CD14-positive monocyte (primary cell): ENCODE data around the gene GOLPH3L. TPM values are rescaled to one million over a fixed set of nuclear protein-coding genes. Genes with fewer than 3 reads are reported as not detected.
"Not testable (repeated sequence)": the region's sequence is repeated elsewhere in the genome, so short reads cannot be mapped to it uniquely, and the experiment has no call there.

Experiments
- DNase-seq, 3 donors: peaks; one replicate each; pipeline ENCODE4 v3.0.0-alpha.2; 2011 to 2022
- H2AFZ ChIP-seq: 2 replicates; pipeline ENCODE4 v1.6.0; 2012; ENCODE audit warnings: mild to moderate bottlenecking, low read depth, low read length, inconsistent platforms; ENCODE audit not compliant: insufficient read depth, poor library complexity, severe bottlenecking
- H3K27ac ChIP-seq, 2 donors: 1 replicate in 1 of 2; 2 replicates in 1 of 2; pipeline ENCODE4 v1.5.1; 2012 to 2013; ENCODE audit warnings: low read length in 2 of 2, control low read depth in 1 of 2, inconsistent platforms in 1 of 2, low read depth in 1 of 2, mild to moderate bottlenecking in 1 of 2
- H3K27me3 ChIP-seq, 2 donors: one replicate each; pipeline versions ENCODE4 v1.6.0 to v1.6.1; 2011 to 2013; ENCODE audit warnings: low read length in 2 of 2; ENCODE audit not compliant: control insufficient read depth in 2 of 2, insufficient read depth in 2 of 2
- H3K36me3 ChIP-seq, 2 donors: replicated peaks in 1 of 2; 1 replicate in 1 of 2; 2 replicates in 1 of 2; pipeline versions ENCODE4 v1.5.1 to v1.6.1; 2012 to 2013; ENCODE audit warnings: low read length in 2 of 2, control low read depth in 1 of 2, inconsistent platforms in 1 of 2, mild to moderate bottlenecking in 1 of 2; ENCODE audit not compliant: insufficient read depth in 2 of 2, control insufficient read depth in 1 of 2
- H3K4me1 ChIP-seq, 2 donors: 1 replicate in 1 of 2; 2 replicates in 1 of 2; pipeline versions ENCODE4 v1.5.1 to v1.6.1; 2012 to 2013; ENCODE audit warnings: low read length in 2 of 2, control low read depth in 1 of 2, inconsistent platforms in 1 of 2, mild to moderate bottlenecking in 1 of 2, moderate library complexity in 1 of 2; ENCODE audit not compliant: insufficient read depth in 2 of 2, control insufficient read depth in 1 of 2
- H3K4me2 ChIP-seq: replicated peaks from 2 replicates; pipeline ENCODE3; 2012; ENCODE audit warnings: low read length, moderate library complexity, mild to moderate bottlenecking; ENCODE audit not compliant: poor library complexity, severe bottlenecking; ENCODE audit errors: extremely low read depth
- H3K4me3 ChIP-seq, 3 experiments: fragments of 200-600 bp in 1 of 3; sonication (generic) in 1 of 3; replicated peaks in 1 of 3; 1 replicate in 2 of 3; 2 replicates in 1 of 3; pipeline ENCODE4 v1.5.1; 2011 to 2013; ENCODE audit warnings: low read length in 3 of 3, mild to moderate bottlenecking in 3 of 3, control low read depth in 2 of 3, low read depth in 2 of 3, inconsistent platforms in 1 of 3, moderate library complexity in 1 of 3
- H3K79me2 ChIP-seq: 2 replicates; pipeline ENCODE4 v1.6.0; 2012; ENCODE audit warnings: mild to moderate bottlenecking, control low read depth, inconsistent platforms, low read length, moderate library complexity; ENCODE audit not compliant: insufficient read depth
- H3K9ac ChIP-seq: 2 replicates; pipeline ENCODE4 v1.6.0; 2017; ENCODE audit warnings: low read length, mild to moderate bottlenecking; ENCODE audit not compliant: insufficient read depth, poor library complexity, severe bottlenecking
- H3K9me3 ChIP-seq, 2 donors: replicated peaks in 1 of 2; 1 replicate in 1 of 2; 2 replicates in 1 of 2; pipeline versions ENCODE4 v1.5.1 to v1.6.1; 2012 to 2013; ENCODE audit warnings: low read length in 2 of 2, control low read depth in 1 of 2; ENCODE audit not compliant: control insufficient read depth in 1 of 2, insufficient read depth in 1 of 2
- H4K20me1 ChIP-seq: 2 replicates; pipeline ENCODE4 v1.6.0; 2012; ENCODE audit warnings: mild to moderate bottlenecking, low read length, control low read depth, moderate library complexity; ENCODE audit not compliant: insufficient read depth
- H3K27ac Mint-ChIP-seq, 7 donors: one replicate each; pipeline ENCODE4 v1.8.0; 2020; ENCODE audit warnings: mild to moderate bottlenecking in 7 of 7, mixed read lengths in 7 of 7, moderate library complexity in 6 of 7, inconsistent platforms in 2 of 7
- H3K27me3 Mint-ChIP-seq, 3 donors: one replicate each; pipeline ENCODE4 v1.8.0; 2021 to 2022; ENCODE audit warnings: low read depth in 3 of 3, mild to moderate bottlenecking in 3 of 3, mixed read lengths in 3 of 3, moderate library complexity in 3 of 3, inconsistent platforms in 1 of 3
- H3K36me3 Mint-ChIP-seq, 2 donors: one replicate each; pipeline ENCODE4 v1.8.0; 2020; ENCODE audit warnings: mixed read lengths in 2 of 2, inconsistent platforms in 1 of 2, mild to moderate bottlenecking in 1 of 2
- H3K4me1 Mint-ChIP-seq: one replicate; pipeline ENCODE4 v1.8.0; 2020; ENCODE audit warnings: mild to moderate bottlenecking, mixed read lengths
- H3K4me3 Mint-ChIP-seq, 2 donors: one replicate each; pipeline ENCODE4 v1.8.0; 2020; ENCODE audit warnings: mild to moderate bottlenecking in 2 of 2, mixed read lengths in 2 of 2, moderate library complexity in 1 of 2
- H3K9me3 Mint-ChIP-seq, 7 donors: one replicate each; pipeline ENCODE4 v1.8.0; 2020 to 2022; ENCODE audit warnings: mixed read lengths in 7 of 7, mild to moderate bottlenecking in 6 of 7, moderate library complexity in 6 of 7, inconsistent platforms in 2 of 7
- WGBS: methylation state at CpG from one replicate; pipeline ENCODE4 v1.1.5; 2013; ENCODE audit warnings: missing lambda C conversion rate; ENCODE audit not compliant: insufficient coverage; 5-methylcytosine and 5-hydroxymethylcytosine counted together
- intact Hi-C, 2 donors: fragments of 100-400 bp; cut with micrococcal nuclease; formaldehyde crosslinking; loops; one replicate each; pipeline versions ENCODE4 v1.15.0 to v1.15.1; 2023
- polyA plus RNA-seq, 3 donors: library from polyadenylated mRNA; depleted of rRNA in 1 of 3; unstranded in 2 of 3; stranded (reverse) in 1 of 3; fragments of 300-500 nt in 2 of 3; fragments of >200 nt in 1 of 3; fragmentation: Illumina TruSeq in 2 of 3; gene quantifications; 1 replicate in 2 of 3; 2 replicates in 1 of 3; pipeline ENCODE4 v1.2.3, GENCODE V29; 2012 to 2021

Gene GOLPH3L
- polyA plus RNA-seq, 3 donors, result 1.5 to 9.7 (median 4.7) TPM

DNA sequence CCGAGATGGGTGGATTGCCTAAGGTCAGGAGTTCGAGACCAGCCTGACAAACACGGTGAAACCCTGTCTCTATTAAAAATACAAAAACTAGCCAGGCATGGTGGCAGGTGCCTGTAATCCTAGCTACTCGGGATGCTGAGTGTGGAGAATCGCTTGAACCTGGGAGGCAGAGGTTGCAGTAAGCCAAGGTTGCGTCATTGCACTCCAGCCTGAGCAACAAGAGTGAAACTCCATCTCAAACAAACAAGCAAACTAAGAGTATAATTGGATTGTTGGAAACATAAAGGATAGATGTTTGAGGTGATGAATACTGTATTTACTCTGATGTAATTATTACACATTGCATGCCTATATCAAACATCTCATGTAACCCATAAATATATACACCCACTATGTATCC, 58.5 kb downstream of the GOLPH3L start:
- H3K36me3 ChIP-seq, intact Hi-C loops, H2AFZ ChIP-seq, H3K27me3 Mint-ChIP-seq, DNase-seq, H3K27me3 ChIP-seq, H3K4me3 ChIP-seq, H3K4me2 ChIP-seq, H3K4me1 ChIP-seq, H3K27ac ChIP-seq, H3K4me1 Mint-ChIP-seq, H3K36me3 Mint-ChIP-seq, H3K9me3 Mint-ChIP-seq, H3K4me3 Mint-ChIP-seq, H3K27ac Mint-ChIP-seq, H4K20me1 ChIP-seq, H3K79me2 ChIP-seq, H3K9ac ChIP-seq, H3K9me3 ChIP-seq: not testable (repeated sequence)
- WGBS, result 100% methylated on average over 1 of the region's 6 CpGs

DNA sequence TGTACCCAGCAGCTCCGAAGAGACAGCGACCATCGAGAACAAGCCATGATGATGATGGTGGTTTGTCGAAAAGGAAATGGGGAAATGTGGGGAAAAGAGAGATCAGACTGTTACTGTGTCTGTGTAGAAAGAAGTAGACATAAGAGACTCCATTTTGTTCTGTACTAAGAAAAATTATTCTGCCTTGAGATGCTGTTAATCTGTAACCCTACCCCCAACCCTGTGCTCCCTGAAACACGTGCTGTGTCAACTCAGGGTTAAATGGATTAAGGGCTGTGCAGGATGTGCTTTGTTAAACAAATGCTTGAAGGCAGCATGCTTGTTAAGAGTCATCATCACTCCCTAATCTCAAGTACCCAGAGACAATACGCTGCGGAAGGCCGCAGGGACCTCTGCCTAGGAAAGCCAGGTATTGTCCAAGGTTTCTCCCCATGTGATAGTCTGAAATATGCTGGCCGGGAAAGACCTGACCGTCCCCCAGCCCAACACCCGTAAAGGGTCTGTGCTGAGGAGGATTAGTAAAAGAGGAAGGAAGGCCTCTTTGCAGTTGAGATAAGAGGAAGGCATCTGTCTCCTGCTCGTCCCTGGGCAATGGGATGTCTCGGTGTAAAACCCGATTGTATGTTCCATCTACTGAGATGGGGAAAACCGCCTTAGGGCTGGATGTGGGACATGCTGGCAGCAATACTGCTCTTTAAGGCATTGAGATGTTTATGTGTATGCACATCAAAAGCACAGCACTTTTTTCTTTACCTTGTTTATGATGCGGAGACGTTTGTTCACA, 61.9 kb downstream of the GOLPH3L start:
- H3K4me3 Mint-ChIP-seq, H3K9ac ChIP-seq, H3K36me3 Mint-ChIP-seq, H3K4me2 ChIP-seq, H3K4me1 ChIP-seq, H3K36me3 ChIP-seq, H3K9me3 Mint-ChIP-seq, H3K9me3 ChIP-seq, H2AFZ ChIP-seq, intact Hi-C loops, H3K27ac ChIP-seq, H4K20me1 ChIP-seq, H3K4me3 ChIP-seq, H3K27me3 ChIP-seq, H3K79me2 ChIP-seq, DNase-seq, H3K27me3 Mint-ChIP-seq: not testable (repeated sequence)
- Mint-ChIP-seq H3K4me1 (peaks cover 13% of the 10 kb centered on the region), H3K27ac (peak overlapping the region in 1 of 7 donors; percentile 7)
- WGBS, result 54% methylated on average over 5 of the region's 17 CpGs
